ENCODE results near the gene ABCA8.

GRCh38 chr17:68939195-68939594 lies 16.0 kb downstream of the ABCA8 start:
- TF ChIP-seq, protein P1, sequence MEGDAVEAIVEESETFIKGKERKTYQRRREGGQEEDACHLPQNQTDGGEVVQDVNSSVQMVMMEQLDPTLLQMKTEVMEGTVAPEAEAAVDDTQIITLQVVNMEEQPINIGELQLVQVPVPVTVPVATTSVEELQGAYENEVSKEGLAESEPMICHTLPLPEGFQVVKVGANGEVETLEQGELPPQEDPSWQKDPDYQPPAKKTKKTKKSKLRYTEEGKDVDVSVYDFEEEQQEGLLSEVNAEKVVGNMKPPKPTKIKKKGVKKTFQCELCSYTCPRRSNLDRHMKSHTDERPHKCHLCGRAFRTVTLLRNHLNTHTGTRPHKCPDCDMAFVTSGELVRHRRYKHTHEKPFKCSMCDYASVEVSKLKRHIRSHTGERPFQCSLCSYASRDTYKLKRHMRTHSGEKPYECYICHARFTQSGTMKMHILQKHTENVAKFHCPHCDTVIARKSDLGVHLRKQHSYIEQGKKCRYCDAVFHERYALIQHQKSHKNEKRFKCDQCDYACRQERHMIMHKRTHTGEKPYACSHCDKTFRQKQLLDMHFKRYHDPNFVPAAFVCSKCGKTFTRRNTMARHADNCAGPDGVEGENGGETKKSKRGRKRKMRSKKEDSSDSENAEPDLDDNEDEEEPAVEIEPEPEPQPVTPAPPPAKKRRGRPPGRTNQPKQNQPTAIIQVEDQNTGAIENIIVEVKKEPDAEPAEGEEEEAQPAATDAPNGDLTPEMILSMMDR (IDR thresholded peaks at IDR 0.05; ENCODE audit: low read length): no peak
- no peak for TF ChIP-seq EZH2phosphoT487 (IDR thresholded peaks at IDR 0.05; ENCODE audit: low read length)
